GM19463 (cell line): Measurements from ENCODE around the gene RGS7.
"Not testable (repeated sequence)": the region's sequence is repeated elsewhere in the genome, so short reads cannot be mapped to it uniquely, and the experiment has no call there.

Experiments used
- ATAC-seq: cut with Tn5 transposase; IDR thresholded peaks from one replicate; pipeline ENCODE4 v1.9.1; 2021; ENCODE audit warnings: mild to moderate bottlenecking, moderate library complexity; ENCODE audit not compliant: unreplicated experiment

Gene RGS7

GRCh38 chr1:240941701-240942370 is 415.2 kb downstream of the RGS7 start:
- ATAC-seq: no peak

- no peak for ATAC-seq
Observed at GRCh38 chr1:240936911-240937668, 419.9 kb downstream of the RGS7 start.

GRCh38 chr1:240935920-240936319 is 421.1 kb downstream of the RGS7 start:
- ATAC-seq: no peak

- ATAC-seq: no peak
Observed at GRCh38 chr1:240931031-240931430, 426.0 kb downstream of the RGS7 start.

- ATAC-seq: no peak
Observed at GRCh38 chr1:240928265-240928664, 428.7 kb downstream of the RGS7 start.

GRCh38 chr1:240927821-240928220 is 429.2 kb downstream of the RGS7 start:
- no peak for ATAC-seq

- no peak for ATAC-seq
Observed at GRCh38 chr1:240925273-240925672, 431.7 kb downstream of the RGS7 start.

GRCh38 chr1:240917976-240918375 is 439.0 kb downstream of the RGS7 start:
- ATAC-seq: no peak

GRCh38 chr1:240914506-240914905 is 442.5 kb downstream of the RGS7 start:
- no peak for ATAC-seq

- no peak for ATAC-seq
Observed at GRCh38 chr1:240912821-240913220, 444.2 kb downstream of the RGS7 start.

GRCh38 chr1:240909701-240910457 is 447.1 kb downstream of the RGS7 start:
- no peak for ATAC-seq

GRCh38 chr1:240906477-240906876 is 450.5 kb downstream of the RGS7 start:
- ATAC-seq: no peak

GRCh38 chr1:240905225-240905765 is 451.7 kb downstream of the RGS7 start:
- ATAC-seq: no peak

GRCh38 chr1:240895424-240895823 is 461.6 kb downstream of the RGS7 start:
- ATAC-seq: not testable (repeated sequence)

- ATAC-seq: no peak
Observed at GRCh38 chr1:240888787-240889048, 468.3 kb downstream of the RGS7 start.

- ATAC-seq: peak; percentile 69
Observed at GRCh38 chr1:240888039-240888786, 468.8 kb downstream of the RGS7 start.

GRCh38 chr1:240883490-240883889 is 473.5 kb downstream of the RGS7 start:
- no peak for ATAC-seq

GRCh38 chr1:240882656-240883308 is 474.2 kb downstream of the RGS7 start:
- ATAC-seq: not testable (repeated sequence)

GRCh38 chr1:240878631-240879030 is 478.4 kb downstream of the RGS7 start:
- ATAC-seq: no peak

- ATAC-seq: no peak
Observed at GRCh38 chr1:240877605-240878004, 479.4 kb downstream of the RGS7 start.
